NCI-H2081 treated with DMSO at 0.1 percent for 48 hours (cell line): ENCODE measurements around the gene EIF2B2.
A peak's percentile ranks its signal among the peaks of the same experiment; 100 is the strongest.

Source experiments
- DNase-seq: peaks from one replicate; lab custom pipeline; 2025; lab: John Stamatoyannopoulos, UW

The EIF2B2 gene

GRCh38 chr14:75044752-75045151 lies 42.0 kb downstream of the EIF2B2 start:
- DNase-seq: no peak

GRCh38 chr14:75046275-75046674 lies 43.6 kb downstream of the EIF2B2 start:
- DNase-seq: no peak

- DNase-seq: no peak
Observed at GRCh38 chr14:75046899-75047298, 44.2 kb downstream of the EIF2B2 start.

GRCh38 chr14:75047506-75047905 lies 44.8 kb downstream of the EIF2B2 start:
- DNase-seq: no peak

GRCh38 chr14:75048101-75048500 lies 45.4 kb downstream of the EIF2B2 start:
- no peak for DNase-seq

- DNase-seq: no peak
Observed at GRCh38 chr14:75049136-75049535, 46.4 kb downstream of the EIF2B2 start.

GRCh38 chr14:75049731-75050201 lies 47.0 kb downstream of the EIF2B2 start:
- no peak for DNase-seq

- DNase-seq: peak; percentile 48
Observed at GRCh38 chr14:75050852-75051555, 48.3 kb downstream of the EIF2B2 start, which contains the start of gene MLH3. Gene MLH3, minus strand, starts transcription at chr14:75051467. Its CDS starts 1,812 bp downstream, at chr14:75049655.

GRCh38 chr14:75051556-75051899 lies 48.8 kb downstream of the EIF2B2 start:
- DNase-seq: no peak

GRCh38 chr14:75053396-75054291 lies 50.9 kb downstream of the EIF2B2 start:
- no peak for DNase-seq

GRCh38 chr14:75054421-75054820 lies 51.7 kb downstream of the EIF2B2 start:
- no peak for DNase-seq

GRCh38 chr14:75059642-75060041 lies 56.9 kb downstream of the EIF2B2 start:
- DNase-seq: no peak

- DNase-seq: no peak
Observed at GRCh38 chr14:75060420-75060819, 57.7 kb downstream of the EIF2B2 start.
